AG09309 (cell line): Measurements from ENCODE around the gene ST6GALNAC6.

Experiments
- DNase-seq: peaks from one replicate; pipeline ENCODE4 v3.0.0-alpha.2; 2010; ENCODE audit warnings: low read depth
- H3K4me3 ChIP-seq: 2 replicates; pipeline ENCODE4 v1.5.1; 2011; ENCODE audit warnings: mild to moderate bottlenecking, low read depth, low read length, moderate library complexity; ENCODE audit not compliant: control insufficient read depth
- CTCF ChIP-seq: IDR thresholded peaks from 2 replicates; pipeline ENCODE4 v1.5.1; 2011; ENCODE audit warnings: mild to moderate bottlenecking, low read depth, low read length, inconsistent platforms; ENCODE audit not compliant: insufficient read depth, control insufficient read depth; ENCODE audit errors: missing control alignments

The ST6GALNAC6 gene

DNA sequence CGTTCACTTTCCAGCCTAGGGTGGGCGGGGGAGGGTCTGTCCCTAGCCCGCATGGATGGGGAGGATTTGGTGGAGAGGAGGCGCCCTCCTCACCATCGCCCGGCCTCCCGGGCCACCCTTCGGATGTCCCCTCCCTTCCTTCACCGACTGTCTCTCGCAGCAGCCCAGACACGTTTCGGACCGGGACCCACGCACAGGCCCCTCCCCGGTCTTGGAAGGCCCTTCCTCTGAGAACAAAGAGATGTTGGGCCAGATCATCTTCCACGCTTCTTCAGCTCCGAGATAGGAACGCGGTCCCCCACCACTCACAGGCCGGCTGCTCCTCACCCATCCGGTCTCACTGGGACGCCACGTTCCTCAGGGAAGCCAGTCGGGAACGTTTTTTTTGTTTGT is 38.9 kb upstream of the ST6GALNAC6 start:
- TF ChIP-seq CTCF = no peak
- DNase-seq = no peak
- H3K4me3 ChIP-seq = no peak overlapping the region; the same call in 1 of the 2 replicates

DNA sequence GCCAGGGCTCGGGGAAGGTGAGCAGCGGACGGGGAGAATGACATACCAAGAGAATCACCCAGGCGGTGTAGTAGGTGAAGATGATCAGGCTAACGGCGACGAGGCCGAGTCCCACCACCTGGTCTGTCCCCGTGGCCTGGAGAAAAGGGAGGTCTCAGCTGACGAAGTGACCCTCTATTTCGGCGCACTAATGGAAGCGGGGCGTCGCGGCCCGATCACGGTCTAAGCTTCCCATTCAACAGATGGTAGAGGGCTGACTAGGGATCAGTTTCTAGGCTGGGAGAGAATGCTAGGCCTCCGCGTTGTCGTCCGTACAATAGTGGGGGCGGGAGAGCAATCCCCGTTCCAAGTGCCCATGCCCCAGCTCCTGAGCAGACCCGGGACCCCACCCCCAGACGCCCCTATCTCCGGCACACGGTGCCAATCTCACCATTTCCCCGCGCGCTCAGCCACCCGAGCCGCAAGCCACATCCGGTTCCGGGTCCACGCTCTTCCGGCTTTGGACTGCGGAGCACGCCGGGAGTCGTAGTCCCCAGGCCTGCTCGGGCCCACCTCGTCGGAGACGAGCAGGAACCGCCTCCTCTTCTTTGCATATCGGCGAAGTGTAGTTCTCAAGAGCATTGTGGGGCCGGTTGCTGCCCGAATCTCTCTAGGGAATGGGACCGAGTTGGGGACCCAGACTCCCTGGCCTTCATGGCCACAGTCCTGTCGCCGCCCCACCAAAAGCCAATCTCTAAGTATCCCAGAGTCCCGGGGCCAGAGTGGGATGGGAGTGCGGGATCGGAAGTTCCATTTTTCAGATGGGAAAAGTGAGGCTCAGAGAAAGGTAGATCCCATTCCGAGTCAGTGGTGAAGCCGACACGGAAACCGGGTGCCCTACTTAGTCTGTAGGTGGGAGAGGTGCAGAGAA is 38.2 kb upstream of the ST6GALNAC6 start, which contains the start of gene DPM2:
Gene DPM2, minus strand, starts transcription at position 467 of the 910 bp plus-strand sequence. Its CDS starts 34 bp downstream, at position 433.
- no peak for TF ChIP-seq CTCF
- no peak for DNase-seq
- H3K4me3 ChIP-seq = peak within 1 kb of the TSS; percentile 85

DNA sequence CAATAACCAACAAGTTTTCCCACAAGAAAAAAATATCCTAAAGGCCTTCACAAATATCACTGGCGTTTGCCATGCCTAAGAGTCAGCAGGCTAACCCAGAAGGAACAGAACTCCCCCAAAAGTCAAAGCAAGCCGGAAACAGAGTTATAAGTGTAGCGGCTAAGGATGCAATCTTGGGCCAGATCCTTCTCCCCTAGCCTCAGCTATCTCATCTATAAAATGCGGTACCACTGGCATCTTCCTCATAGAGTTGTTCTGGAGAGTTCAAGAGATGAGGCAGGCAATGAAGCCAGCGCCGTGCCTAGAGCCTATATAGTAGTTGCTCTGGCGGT is 37.6 kb upstream of the ST6GALNAC6 start:
- no peak for DNase-seq
- TF ChIP-seq CTCF = no peak
- H3K4me3 ChIP-seq = peak overlapping the region; percentile 85

GRCh38 chr9:127936347-127936852 is 37.0 kb upstream of the ST6GALNAC6 start:
- DNase-seq = no peak
- TF ChIP-seq CTCF = no peak
- peak overlapping the region; percentile 85 for H3K4me3 ChIP-seq

- TF ChIP-seq CTCF = no peak
- no peak for DNase-seq
- H3K4me3 ChIP-seq = no peak overlapping the region
Observed at GRCh38 chr9:127935765-127936221, 36.4 kb upstream of the ST6GALNAC6 start.

GRCh38 chr9:127934986-127935385 is 35.6 kb upstream of the ST6GALNAC6 start:
- no peak for DNase-seq
- no peak overlapping the region for H3K4me3 ChIP-seq
- TF ChIP-seq CTCF = no peak

- H3K4me3 ChIP-seq = no peak overlapping the region
- DNase-seq = no peak
- TF ChIP-seq CTCF = no peak
Observed at GRCh38 chr9:127934248-127934647, 34.8 kb upstream of the ST6GALNAC6 start.
